ENCODE results near the gene WNT9B.

Gene WNT9B

DNA sequence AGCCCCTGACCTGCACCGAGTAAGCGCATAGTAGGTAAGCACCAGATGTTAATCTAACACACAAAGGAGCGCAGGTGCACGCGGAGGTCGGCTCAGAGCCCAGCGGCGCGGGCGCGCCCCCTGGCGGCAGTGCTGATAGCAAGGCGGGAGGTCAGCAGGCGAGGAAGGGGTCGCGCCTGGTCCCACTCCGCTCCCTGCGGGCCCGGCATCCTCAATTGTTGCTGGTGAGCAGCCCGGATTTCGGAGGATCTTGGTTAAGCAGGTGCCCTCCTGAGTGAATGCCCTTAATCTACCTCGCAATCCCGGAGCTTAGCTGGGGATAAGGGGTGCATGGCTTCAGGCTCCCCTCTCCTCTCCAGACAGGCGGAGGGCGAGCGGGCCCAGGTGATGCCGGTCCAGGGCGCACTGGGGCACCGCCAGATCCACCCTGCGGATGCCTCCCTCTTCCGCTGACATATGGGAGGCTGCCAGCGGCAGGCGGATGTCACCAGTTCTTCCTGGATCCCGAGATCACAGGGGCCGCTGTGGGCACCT is 28.9 kb upstream of the WNT9B start:
- Histone ChIP-seq H3K27ac (ENCODE audit: low read depth, low read length) (no peak overlapping the region), H3K27me3 (ENCODE audit: control insufficient read depth in 1 of 2, insufficient read depth in 2 of 2, low read length in 2 of 2) (peaks cover 51 to 52% of the 10 kb centered on the region in 2 donors), H3K9ac (ENCODE audit: low read depth in 1 of 2, low read length in 2 of 2) (no peak overlapping the region), H3K36me3 (ENCODE audit: control insufficient read depth in 1 of 2, insufficient read depth in 2 of 2, low read length in 2 of 2) (no peaks in the 10 kb centered on the region), H3K4me1 (ENCODE audit: control insufficient read depth in 1 of 2, insufficient read depth in 2 of 2, low read length in 2 of 2) (peaks cover 9 to 16% of the 10 kb centered on the region in 2 donors), H3K9me3 (ENCODE audit: control insufficient read depth in 1 of 2, low read length in 2 of 2) (no peaks in the 10 kb centered on the region), H3K4me3 (ENCODE audit: low read depth in 1 of 2, low read length in 2 of 2) (no peak overlapping the region)

DNA sequence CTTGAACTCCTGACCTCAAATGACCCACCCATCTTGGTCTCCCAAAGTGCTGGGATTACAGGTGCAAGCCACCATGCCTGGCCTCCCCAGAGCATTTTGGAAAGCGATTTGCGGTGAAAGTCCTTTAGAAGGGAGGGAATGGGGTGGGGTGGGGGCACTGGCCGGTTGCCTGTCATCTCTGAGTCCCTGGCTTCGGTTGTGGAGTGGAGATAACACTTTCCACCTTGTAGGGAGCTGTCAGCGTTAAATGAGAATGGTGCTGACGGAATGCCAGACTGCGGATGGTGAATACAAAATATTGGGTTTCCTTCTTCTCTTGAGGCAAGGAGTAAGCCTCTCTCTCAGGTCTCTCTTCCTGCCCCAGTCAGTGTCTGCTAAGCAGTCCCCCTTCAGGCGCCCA is 27.7 kb upstream of the WNT9B start:
- no peaks in the 10 kb centered on the region for H3K36me3 ChIP-seq (ENCODE audit: control insufficient read depth in 1 of 2, insufficient read depth in 2 of 2, low read length in 2 of 2)
- H3K4me1 ChIP-seq (ENCODE audit: control insufficient read depth in 1 of 2, insufficient read depth in 2 of 2, low read length in 2 of 2): peaks cover 9 to 13% of the 10 kb centered on the region in 2 donors
- H3K4me3 ChIP-seq (ENCODE audit: low read depth in 1 of 2, low read length in 2 of 2): no peak overlapping the region
- no peak overlapping the region for H3K27ac ChIP-seq (ENCODE audit: low read depth, low read length)
- no peak overlapping the region for H3K9ac ChIP-seq (ENCODE audit: low read depth in 1 of 2, low read length in 2 of 2)
- H3K9me3 ChIP-seq (ENCODE audit: control insufficient read depth in 1 of 2, low read length in 2 of 2): no peaks in the 10 kb centered on the region
- peaks cover 41% of the 10 kb centered on the region in 2 donors for H3K27me3 ChIP-seq (ENCODE audit: control insufficient read depth in 1 of 2, insufficient read depth in 2 of 2, low read length in 2 of 2)

DNA sequence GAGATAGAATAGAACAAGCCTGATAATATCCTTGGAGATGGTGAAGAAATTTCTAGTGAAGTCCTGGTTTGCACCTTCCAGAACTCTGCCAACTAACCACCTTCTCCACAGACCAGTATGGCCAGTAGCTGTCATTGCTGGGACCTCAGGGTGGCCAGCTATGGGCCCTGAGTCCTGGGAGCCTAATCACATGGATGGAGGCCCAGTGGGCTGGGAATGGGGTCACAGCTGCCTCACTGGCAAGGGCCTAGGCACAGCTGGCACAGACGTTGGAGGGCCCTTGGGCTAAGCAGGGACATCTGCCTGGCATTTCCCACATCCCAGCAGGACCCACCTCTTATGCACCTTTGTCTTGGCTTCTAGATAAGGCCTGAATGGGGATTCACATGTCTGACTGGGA is 25.3 kb upstream of the WNT9B start:
- H3K9me3 ChIP-seq (ENCODE audit: control insufficient read depth in 1 of 2, low read length in 2 of 2): no peaks in the 10 kb centered on the region
- H3K4me3 ChIP-seq (ENCODE audit: low read depth in 1 of 2, low read length in 2 of 2): no peak overlapping the region
- H3K9ac ChIP-seq (ENCODE audit: low read depth in 1 of 2, low read length in 2 of 2): no peak overlapping the region
- H3K36me3 ChIP-seq (ENCODE audit: control insufficient read depth in 1 of 2, insufficient read depth in 2 of 2, low read length in 2 of 2): no peaks in the 10 kb centered on the region
- no peaks in the 10 kb centered on the region for H3K4me1 ChIP-seq (ENCODE audit: control insufficient read depth in 1 of 2, insufficient read depth in 2 of 2, low read length in 2 of 2)
- no peak overlapping the region for H3K27ac ChIP-seq (ENCODE audit: low read depth, low read length)
- peaks cover 16 to 18% of the 10 kb centered on the region in 2 donors for H3K27me3 ChIP-seq (ENCODE audit: control insufficient read depth in 1 of 2, insufficient read depth in 2 of 2, low read length in 2 of 2)

DNA sequence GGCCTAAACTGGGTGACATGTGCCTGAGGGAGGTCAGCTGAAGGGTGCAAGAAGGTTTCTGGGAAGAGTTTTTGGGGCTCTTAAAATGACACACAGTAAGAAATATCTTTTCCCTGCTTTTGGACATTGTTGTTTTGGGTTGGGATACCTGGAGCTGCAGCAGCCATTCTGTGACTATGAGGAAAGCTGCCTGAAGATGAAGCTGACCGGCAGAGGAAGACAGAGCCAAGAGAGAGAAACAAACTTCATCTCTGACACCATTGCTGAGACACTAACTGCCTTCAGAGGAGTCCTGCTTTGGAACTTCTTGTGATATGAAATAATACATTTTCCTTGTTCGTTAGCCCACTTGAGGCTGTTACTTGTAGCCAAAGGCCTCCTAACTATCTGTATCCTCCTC is 24.1 kb upstream of the WNT9B start:
- Histone ChIP-seq H3K27me3 (ENCODE audit: control insufficient read depth in 1 of 2, insufficient read depth in 2 of 2, low read length in 2 of 2) (peaks cover 5 to 7% of the 10 kb centered on the region in 2 donors), H3K4me3 (ENCODE audit: low read depth in 1 of 2, low read length in 2 of 2) (no peak overlapping the region), H3K9ac (ENCODE audit: low read depth in 1 of 2, low read length in 2 of 2) (no peak overlapping the region), H3K36me3 (ENCODE audit: control insufficient read depth in 1 of 2, insufficient read depth in 2 of 2, low read length in 2 of 2) (no peaks in the 10 kb centered on the region), H3K9me3 (ENCODE audit: control insufficient read depth in 1 of 2, low read length in 2 of 2) (no peaks in the 10 kb centered on the region), H3K4me1 (ENCODE audit: control insufficient read depth in 1 of 2, insufficient read depth in 2 of 2, low read length in 2 of 2) (no peaks in the 10 kb centered on the region), H3K27ac (ENCODE audit: low read depth, low read length) (no peak overlapping the region)

DNA sequence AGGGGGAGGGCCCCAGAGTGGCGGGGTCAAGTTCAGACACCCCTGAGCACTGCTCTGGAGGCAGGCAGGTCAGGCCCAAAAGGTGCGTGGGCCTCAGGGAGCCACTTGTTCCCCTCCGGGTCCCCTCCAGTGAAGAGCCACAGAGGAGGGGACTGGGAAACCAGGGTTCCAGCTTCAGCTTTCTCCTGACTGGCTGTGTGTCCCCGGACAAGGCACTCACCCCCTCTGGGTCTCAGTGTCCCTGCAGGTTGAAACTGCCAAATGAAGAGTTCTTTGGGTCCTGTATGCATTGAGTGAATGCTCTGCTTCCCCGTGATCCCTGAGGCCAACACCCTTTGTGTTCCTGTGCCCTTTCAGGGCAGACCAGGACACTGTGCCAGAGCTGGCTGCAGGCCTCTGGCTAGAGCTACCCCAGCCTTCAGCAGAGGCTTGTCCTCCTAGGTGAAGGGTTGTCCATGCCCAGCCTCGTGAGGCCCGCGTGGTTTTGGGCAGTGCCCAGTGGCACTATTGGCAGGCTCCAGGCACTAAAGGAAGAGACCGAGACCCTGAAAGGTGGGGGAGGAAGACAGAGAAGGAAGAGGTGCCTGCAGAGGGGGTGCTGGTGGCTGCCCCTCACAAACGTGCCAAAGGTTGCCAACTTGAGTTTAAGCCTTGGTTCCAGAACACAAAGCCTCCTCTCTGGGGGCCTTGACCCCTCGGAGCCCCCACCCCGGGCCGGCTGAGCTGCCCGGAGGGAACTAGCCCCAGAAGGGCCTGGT is 19.6 kb upstream of the WNT9B start:
- H3K27me3 ChIP-seq (ENCODE audit: control insufficient read depth in 1 of 2, insufficient read depth in 2 of 2, low read length in 2 of 2): peaks cover 0 to 2% of the 10 kb centered on the region in 2 donors
- no peak overlapping the region for H3K9ac ChIP-seq (ENCODE audit: low read depth in 1 of 2, low read length in 2 of 2)
- H3K4me1 ChIP-seq (ENCODE audit: control insufficient read depth in 1 of 2, insufficient read depth in 2 of 2, low read length in 2 of 2): no peaks in the 10 kb centered on the region
- no peaks in the 10 kb centered on the region for H3K9me3 ChIP-seq (ENCODE audit: control insufficient read depth in 1 of 2, low read length in 2 of 2)
- no peak overlapping the region for H3K4me3 ChIP-seq (ENCODE audit: low read depth in 1 of 2, low read length in 2 of 2)
- no peaks in the 10 kb centered on the region for H3K36me3 ChIP-seq (ENCODE audit: control insufficient read depth in 1 of 2, insufficient read depth in 2 of 2, low read length in 2 of 2)
- no peak overlapping the region for H3K27ac ChIP-seq (ENCODE audit: low read depth, low read length)

DNA sequence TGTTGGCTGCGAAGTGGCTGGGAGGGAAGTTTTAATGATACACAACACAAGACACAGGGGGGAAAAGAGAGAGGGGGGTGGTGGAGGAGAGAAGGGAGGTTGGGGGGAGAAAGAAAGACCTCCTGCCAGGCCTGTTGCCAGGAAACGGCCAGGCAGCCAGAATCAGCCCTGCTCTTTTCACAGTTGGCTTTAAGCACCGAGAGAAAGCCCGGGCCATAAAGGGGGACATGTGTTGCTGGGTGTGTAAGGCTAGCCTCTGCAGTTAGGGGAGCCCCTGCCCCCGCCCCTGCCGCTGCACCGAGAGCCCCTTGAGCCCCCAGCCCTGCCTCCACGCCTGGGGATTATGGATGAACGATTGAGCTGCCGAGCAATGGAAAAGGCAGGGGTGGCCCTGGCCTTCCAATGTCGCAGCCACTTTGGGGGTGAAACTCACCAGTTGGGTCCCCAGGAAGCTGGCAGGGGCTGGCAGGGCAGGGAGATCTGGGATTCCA is 19.0 kb upstream of the WNT9B start:
- no peak overlapping the region for H3K4me3 ChIP-seq (ENCODE audit: low read depth in 1 of 2, low read length in 2 of 2)
- H3K27ac ChIP-seq (ENCODE audit: low read depth, low read length): no peak overlapping the region
- H3K27me3 ChIP-seq (ENCODE audit: control insufficient read depth in 1 of 2, insufficient read depth in 2 of 2, low read length in 2 of 2): peaks cover 2% of the 10 kb centered on the region in 2 donors
- H3K36me3 ChIP-seq (ENCODE audit: control insufficient read depth in 1 of 2, insufficient read depth in 2 of 2, low read length in 2 of 2): no peaks in the 10 kb centered on the region
- no peaks in the 10 kb centered on the region for H3K9me3 ChIP-seq (ENCODE audit: control insufficient read depth in 1 of 2, low read length in 2 of 2)
- H3K9ac ChIP-seq (ENCODE audit: low read depth in 1 of 2, low read length in 2 of 2): no peak overlapping the region
- no peaks in the 10 kb centered on the region for H3K4me1 ChIP-seq (ENCODE audit: control insufficient read depth in 1 of 2, insufficient read depth in 2 of 2, low read length in 2 of 2)

DNA sequence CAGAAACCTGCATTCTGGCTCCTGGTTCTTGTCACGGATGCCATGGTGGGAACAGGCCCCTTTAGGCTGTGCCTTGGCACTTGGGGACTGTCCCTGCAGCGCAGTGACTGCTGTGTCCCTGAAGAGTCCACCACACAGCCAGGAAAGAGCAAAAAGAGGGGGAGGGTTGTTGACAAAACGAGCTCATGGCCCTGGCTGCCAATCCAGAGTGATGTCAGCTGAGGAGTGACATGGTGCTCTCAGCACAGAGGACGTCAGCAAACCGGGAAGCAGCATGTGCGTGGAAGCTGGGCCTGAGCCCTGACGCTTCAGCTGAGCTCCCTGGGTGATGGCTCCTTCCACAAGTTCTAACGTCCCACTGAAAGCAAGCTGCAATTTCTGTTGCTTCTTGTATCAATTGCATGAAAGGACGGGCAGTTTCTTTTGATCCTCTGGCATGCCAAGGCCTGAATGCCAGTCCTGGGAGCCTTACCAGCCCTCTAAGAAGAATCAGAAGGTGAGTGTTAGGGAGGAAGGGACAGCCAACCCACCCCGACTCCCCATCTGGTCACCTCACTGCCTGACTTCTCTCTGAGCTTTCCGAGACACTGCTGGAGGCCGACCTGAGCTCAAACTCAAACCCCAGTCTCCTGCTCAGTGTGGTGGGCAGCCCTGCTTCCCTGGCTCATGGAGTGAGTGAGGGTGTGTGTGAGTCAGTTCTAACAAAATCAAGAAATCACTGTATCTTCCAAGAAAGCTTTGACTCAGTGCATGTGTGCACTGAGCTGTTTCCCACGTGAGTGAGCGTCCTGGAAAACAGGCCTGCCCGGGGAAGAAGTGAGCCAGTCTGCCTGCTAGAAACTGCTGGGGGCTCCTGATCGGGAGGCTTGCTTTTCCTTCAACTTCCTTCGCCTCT is 18.2 kb upstream of the WNT9B start:
- Histone ChIP-seq H3K9me3 (ENCODE audit: control insufficient read depth in 1 of 2, low read length in 2 of 2) (no peaks in the 10 kb centered on the region), H3K36me3 (ENCODE audit: control insufficient read depth in 1 of 2, insufficient read depth in 2 of 2, low read length in 2 of 2) (no peaks in the 10 kb centered on the region), H3K9ac (ENCODE audit: low read depth in 1 of 2, low read length in 2 of 2) (no peak overlapping the region), H3K27me3 (ENCODE audit: control insufficient read depth in 1 of 2, insufficient read depth in 2 of 2, low read length in 2 of 2) (peaks cover 2 to 8% of the 10 kb centered on the region in 2 donors), H3K4me3 (ENCODE audit: low read depth in 1 of 2, low read length in 2 of 2) (no peak overlapping the region), H3K4me1 (ENCODE audit: control insufficient read depth in 1 of 2, insufficient read depth in 2 of 2, low read length in 2 of 2) (no peaks in the 10 kb centered on the region), H3K27ac (ENCODE audit: low read depth, low read length) (no peak overlapping the region)

DNA sequence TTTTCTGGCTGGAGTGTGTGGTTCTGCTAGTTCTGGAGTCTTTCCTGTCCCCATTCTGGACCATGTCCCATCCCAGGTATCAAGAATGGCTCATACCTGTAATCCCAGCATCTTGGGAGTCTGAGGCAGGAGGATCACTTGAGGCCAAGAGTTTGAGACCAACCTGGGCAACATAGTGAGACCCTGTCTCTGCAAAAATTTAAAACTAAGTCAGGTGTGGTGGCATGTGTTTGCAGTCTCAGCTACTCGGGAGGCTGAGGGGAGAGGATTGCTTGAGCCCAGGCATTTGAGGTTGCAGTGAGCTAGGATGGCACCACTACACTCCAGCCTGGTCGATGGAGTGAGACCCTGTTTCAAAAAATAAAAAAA is 17.6 kb upstream of the WNT9B start:
- peaks cover 2 to 8% of the 10 kb centered on the region in 2 donors for H3K27me3 ChIP-seq (ENCODE audit: control insufficient read depth in 1 of 2, insufficient read depth in 2 of 2, low read length in 2 of 2)
- no peaks in the 10 kb centered on the region for H3K9me3 ChIP-seq (ENCODE audit: control insufficient read depth in 1 of 2, low read length in 2 of 2)
- no peaks in the 10 kb centered on the region for H3K4me1 ChIP-seq (ENCODE audit: control insufficient read depth in 1 of 2, insufficient read depth in 2 of 2, low read length in 2 of 2)
- H3K36me3 ChIP-seq (ENCODE audit: control insufficient read depth in 1 of 2, insufficient read depth in 2 of 2, low read length in 2 of 2): no peaks in the 10 kb centered on the region
- H3K27ac ChIP-seq (ENCODE audit: low read depth, low read length): no peak overlapping the region
- no peak overlapping the region for H3K9ac ChIP-seq (ENCODE audit: low read depth in 1 of 2, low read length in 2 of 2)
- no peak overlapping the region for H3K4me3 ChIP-seq (ENCODE audit: low read depth in 1 of 2, low read length in 2 of 2)

DNA sequence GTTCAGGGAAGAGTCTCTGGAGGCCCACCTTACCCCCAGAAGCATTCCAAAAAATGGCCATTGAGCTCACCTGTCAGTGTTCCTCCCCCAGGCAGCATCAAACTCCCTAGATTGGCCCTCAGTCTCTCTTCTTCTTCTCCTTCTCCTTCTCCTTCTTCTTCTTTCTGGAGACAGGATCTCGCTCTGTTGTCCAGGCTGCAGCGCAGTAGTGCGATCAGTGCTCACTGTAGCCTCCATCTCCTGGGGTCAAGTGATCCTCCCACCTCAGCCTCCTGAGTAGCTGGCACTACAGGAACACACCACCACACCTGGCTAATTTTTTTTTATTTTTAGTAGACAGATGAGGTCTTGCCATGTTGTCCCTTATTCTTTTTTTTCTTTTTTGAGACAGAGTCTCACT is 16.5 kb upstream of the WNT9B start:
- Histone ChIP-seq H3K9ac (ENCODE audit: low read depth in 1 of 2, low read length in 2 of 2) (no peak overlapping the region), H3K27ac (ENCODE audit: low read depth, low read length) (no peak overlapping the region), H3K27me3 (ENCODE audit: control insufficient read depth in 1 of 2, insufficient read depth in 2 of 2, low read length in 2 of 2) (peaks cover 2 to 8% of the 10 kb centered on the region in 2 donors), H3K9me3 (ENCODE audit: control insufficient read depth in 1 of 2, low read length in 2 of 2) (no peaks in the 10 kb centered on the region), H3K36me3 (ENCODE audit: control insufficient read depth in 1 of 2, insufficient read depth in 2 of 2, low read length in 2 of 2) (no peaks in the 10 kb centered on the region), H3K4me1 (ENCODE audit: control insufficient read depth in 1 of 2, insufficient read depth in 2 of 2, low read length in 2 of 2) (no peaks in the 10 kb centered on the region), H3K4me3 (ENCODE audit: low read depth in 1 of 2, low read length in 2 of 2) (no peak overlapping the region)

DNA sequence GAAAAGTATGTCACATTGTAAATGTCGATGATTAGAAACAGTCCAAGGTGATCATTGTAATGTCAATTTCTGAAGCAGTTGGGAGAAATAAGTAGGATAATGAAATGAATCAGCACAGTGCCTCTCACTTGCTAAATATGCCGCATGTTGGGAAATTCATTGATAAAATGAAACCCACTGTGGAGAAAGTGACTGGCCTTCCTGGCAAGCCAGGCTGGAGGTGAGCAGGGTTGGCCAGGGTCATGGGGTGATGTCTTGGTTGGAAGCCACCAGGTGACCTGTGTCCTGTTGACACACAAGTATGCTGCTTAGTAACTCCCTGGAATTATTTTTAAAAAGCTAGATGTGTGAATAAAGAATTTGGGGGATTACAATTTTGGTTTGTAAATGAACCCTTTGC is 14.9 kb upstream of the WNT9B start:
- H3K27ac ChIP-seq (ENCODE audit: low read depth, low read length): no peak overlapping the region
- H3K9me3 ChIP-seq (ENCODE audit: control insufficient read depth in 1 of 2, low read length in 2 of 2): no peaks in the 10 kb centered on the region
- H3K4me1 ChIP-seq (ENCODE audit: control insufficient read depth in 1 of 2, insufficient read depth in 2 of 2, low read length in 2 of 2): no peaks in the 10 kb centered on the region
- no peak overlapping the region for H3K9ac ChIP-seq (ENCODE audit: low read depth in 1 of 2, low read length in 2 of 2)
- H3K27me3 ChIP-seq (ENCODE audit: control insufficient read depth in 1 of 2, insufficient read depth in 2 of 2, low read length in 2 of 2): peaks cover 8 to 13% of the 10 kb centered on the region in 2 donors
- H3K4me3 ChIP-seq (ENCODE audit: low read depth in 1 of 2, low read length in 2 of 2): no peak overlapping the region
- no peaks in the 10 kb centered on the region for H3K36me3 ChIP-seq (ENCODE audit: control insufficient read depth in 1 of 2, insufficient read depth in 2 of 2, low read length in 2 of 2)
